HT-29 (cell line): ENCODE results near the gene TMPRSS13. TPM values are rescaled to one million over a fixed set of nuclear protein-coding genes. Genes with fewer than 3 reads are reported as not detected.
"Not testable (repeated sequence)": the region's sequence is repeated elsewhere in the genome, so short reads cannot be mapped to it uniquely, and the experiment has no call there.

Experiments
- DNase-seq: peaks from one replicate; pipeline ENCODE4 v3.0.0-alpha.2; 2015; ENCODE audit warnings: low spot score
- total RNA-seq: library from RNA; depleted of rRNA; stranded (reverse); fragments of >200 nt; shearing (Covaris generic); gene quantifications from 2 replicates; pipeline ENCODE4 v1.2.3, GENCODE V29; 2014; rRNA removed

TMPRSS13 gene
- 2.8 and 3.1 TPM in 2 replicates for total RNA-seq

DNA sequence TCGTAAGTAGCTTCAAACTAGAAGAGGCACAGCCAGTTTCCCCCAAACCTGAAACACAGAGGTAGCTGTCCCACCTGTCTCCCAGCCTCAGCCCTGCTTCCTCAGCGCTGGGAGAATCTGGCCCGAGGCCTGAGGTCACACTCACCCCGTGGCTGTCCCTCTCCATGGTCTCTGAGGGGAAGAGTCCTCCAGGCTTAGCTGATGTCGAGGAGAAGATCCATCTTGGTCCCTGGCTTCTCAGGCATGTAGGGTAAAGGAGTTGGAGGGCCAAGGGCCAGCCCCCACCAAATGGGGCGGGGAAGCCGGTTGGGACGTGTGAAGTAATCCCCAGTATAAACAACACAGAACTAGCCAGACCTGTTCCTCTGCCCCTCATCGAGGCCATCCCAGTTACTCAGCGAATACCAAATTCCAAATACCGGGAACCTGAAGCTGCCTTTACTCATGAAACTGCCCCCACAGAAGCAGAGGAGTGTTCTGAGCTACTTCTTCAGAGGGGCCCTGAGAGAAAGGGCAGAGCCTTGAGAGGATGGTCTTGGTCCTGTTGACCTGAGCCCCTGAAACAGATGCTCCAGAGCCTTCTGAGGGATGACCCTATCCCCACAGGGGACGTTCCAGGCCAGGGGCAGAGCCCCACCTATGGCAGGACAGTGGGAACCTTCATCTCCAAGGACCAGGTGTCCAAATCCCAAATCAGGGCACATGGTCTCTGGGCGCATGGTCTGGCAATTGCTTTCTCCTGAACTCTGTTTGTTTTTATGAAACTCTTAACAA, at the start of gene TMPRSS13:
TMPRSS13 (minus strand) TSS at position 261 of the 774 bp plus-strand sequence; CDS start at position 166, 95 bp downstream.
- DNase-seq, result peak; percentile 83

DNA sequence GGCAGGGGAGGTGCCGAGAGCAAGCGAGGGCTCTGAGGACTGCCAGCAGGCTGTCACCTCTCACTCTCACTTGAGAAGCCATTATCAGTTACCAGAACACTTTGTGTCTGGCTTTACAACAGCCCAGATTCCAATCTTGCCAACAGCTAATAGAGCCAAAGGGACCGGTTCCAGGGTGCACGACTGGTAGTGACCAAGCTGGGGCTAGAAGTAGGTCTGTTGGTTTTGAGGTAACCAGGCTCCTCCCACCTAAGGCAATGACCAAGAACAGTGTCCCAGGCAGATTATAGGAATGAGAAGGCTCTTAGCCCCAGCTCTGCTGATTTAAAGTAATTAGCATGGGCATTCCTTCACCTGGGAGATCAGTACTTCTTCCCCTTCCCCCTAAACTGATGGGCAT, 49.8 kb upstream of the TMPRSS13 start:
- no peak for DNase-seq

DNA sequence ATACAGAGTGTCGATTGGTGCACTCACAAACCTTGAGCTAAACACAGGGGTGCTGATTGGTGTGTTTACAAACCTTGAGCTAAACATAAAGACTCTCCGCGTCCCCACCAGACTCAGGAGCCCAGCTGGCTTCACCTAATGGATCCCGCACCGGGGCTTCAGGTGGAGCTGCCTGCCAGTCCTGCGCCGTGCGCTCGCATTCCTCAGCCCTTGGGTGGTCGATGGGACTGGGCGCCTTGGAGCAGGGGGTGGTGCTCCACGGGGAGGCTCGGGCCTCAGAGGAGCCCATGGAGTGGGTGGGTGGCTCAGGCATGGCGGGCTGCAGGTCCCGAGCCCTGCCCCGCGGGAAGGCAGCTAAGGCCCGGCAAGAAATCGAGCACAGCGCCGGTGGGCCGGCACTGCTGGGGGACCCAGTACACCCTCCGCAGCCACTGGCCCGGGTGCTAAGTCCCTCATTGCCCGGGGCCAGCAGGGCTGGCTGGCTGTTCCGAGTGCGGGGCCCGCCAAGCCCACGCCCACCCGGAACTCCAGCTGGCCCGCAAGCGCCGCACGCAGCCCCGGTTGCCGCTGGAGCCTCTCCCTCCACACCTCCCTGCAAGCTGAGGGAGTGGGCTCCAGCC, 49.2 kb upstream of the TMPRSS13 start:
- not testable (repeated sequence) for DNase-seq

DNA sequence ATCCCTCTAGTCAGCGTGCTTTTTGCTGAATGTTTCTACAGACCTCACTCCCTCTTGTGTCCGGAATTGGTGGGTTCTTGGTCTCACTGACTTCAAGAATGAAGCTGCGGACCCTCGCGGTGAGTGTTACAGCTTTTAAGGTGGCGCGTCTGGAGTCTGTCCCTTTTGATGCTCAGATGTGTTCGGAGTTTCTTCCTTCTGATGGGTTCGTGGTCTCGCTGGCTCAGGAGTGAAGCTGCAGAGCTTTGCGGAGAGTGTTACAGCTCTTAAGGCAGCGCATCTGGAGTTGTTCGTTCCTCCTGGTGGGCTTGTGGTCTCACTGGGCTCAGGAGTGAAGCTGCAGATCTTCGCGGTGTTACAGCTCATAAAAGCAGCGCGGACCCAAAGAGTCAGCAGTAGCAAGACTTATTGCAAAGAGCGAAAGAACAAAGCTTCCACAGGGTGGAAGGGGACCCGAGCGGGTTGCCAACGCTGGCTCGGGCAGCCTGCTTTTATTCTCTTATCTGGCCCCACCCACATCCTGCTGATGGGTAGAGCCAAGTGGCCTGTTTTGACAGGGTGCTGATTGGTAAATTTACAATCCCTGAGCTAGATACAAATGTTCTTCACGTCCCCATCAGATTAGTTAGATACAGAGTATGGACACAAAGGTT, 48.5 kb upstream of the TMPRSS13 start:
- DNase-seq, result not testable (repeated sequence)

DNA sequence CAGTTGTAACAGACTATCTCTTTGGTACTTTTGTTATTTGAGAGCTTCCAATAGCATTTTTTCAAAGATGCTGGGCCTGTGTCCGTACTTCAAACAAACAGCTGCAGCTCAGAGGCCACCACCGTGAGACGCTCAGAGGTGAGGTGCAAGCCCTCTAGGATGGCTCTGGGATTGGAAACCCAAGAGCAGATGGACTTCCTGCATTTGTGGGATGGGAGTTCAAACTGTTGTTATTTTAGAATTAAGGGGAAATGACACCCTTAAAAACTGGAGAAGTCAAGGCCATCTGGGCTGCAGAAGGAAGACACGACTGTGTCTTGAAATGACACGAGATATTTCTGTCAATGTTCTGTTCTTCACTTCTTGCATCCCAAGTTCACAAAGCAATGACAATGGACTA, 47.8 kb upstream of the TMPRSS13 start:
- DNase-seq, result no peak

DNA sequence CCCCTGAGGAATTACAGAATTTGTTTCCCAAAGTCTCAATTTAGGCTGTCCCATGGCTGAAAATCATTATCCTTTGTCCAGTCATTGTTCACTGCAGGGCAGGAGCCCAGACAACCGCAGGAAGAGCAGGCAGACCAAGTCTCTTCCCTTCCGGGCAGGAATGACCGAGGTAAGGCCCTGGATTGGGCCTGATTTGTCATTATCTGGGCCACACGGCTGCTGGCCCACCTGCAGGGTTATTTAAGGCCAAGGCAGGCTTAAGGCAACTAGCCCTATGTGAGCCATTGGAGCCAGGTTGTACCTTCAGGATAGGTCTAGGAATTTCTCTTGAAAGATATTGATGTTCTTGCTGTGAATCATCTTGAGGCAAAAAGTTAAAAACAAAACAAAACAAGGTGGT, 47.2 kb upstream of the TMPRSS13 start:
- DNase-seq, result no peak

DNA sequence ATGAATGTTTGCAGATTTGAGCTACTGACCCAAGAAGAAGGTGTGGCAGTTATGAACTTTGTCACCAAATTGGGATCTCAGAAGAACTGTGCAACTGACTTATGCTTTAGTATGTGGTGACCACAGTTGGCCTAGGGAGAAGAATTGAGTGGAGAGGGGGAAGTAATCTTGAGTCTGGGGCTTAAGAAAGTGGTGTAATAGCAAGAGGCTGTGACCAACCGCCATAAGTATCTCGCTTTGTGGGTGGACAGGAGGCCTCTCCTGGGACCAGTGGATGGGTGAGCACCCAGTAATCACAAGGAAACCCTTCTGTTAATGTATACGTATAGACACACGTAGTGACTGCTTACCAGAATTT, 44.3 kb upstream of the TMPRSS13 start:
- no peak for DNase-seq

DNA sequence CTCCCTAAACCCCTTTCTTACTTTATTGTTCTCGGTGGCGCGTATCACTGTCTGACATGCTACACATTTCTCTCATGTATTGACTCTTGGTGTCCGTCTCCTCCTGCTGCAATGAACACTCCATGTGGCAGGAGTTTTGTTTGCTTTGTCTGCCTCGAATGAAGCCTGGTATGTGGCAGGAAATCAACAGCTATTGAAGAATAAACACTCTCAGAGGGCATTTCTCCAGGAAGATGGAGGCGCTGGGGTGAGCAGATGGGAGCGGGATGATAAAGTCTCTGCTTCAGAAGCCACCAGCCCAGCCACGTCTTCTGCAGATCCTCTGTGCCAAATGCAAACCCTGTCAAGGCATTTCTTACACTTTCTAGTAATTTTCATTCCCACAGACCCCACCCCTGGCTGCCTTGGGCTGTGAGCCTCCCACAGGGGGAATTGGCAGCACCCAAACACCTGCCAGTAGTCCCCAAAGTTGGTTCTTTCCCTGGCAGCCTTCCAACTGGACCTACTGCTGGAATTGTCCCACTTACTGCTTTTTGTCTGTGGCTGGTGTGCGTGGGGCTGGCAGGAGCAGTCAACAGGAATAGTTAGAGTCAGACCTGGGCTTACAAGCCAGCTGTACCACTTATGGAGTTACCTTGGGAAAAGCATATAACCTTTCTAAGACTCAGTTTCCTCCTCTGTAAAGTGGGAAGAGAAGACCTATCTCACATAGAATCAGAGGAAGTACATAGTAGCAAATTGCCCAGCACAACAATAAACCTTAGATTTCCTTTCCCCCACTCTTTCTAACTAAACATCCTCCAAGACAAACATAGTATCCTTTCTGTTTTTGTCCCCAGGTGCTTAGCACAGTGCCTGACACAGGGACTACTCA, 43.7 kb upstream of the TMPRSS13 start:
- peak; percentile 25 for DNase-seq

DNA sequence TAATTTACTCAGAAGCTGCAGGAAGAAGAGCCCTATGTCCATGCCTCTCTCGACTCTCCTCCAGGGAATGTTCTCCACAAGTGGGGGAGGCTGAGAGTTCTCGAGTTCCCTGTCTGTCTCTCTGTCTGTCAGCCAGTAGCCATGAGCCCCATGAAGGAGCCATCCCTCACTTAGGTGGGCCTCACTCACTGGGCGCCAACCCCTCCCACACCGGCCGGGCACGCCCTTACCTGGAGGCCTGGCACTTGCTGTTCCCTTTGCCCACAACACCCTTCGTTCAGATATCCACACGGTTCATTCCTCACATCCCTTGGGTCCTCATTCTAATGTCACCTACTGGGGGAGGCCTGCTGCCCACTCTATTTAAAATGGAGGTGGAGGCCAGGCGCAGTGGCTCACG, 42.8 kb upstream of the TMPRSS13 start:
- DNase-seq, result no peak

DNA sequence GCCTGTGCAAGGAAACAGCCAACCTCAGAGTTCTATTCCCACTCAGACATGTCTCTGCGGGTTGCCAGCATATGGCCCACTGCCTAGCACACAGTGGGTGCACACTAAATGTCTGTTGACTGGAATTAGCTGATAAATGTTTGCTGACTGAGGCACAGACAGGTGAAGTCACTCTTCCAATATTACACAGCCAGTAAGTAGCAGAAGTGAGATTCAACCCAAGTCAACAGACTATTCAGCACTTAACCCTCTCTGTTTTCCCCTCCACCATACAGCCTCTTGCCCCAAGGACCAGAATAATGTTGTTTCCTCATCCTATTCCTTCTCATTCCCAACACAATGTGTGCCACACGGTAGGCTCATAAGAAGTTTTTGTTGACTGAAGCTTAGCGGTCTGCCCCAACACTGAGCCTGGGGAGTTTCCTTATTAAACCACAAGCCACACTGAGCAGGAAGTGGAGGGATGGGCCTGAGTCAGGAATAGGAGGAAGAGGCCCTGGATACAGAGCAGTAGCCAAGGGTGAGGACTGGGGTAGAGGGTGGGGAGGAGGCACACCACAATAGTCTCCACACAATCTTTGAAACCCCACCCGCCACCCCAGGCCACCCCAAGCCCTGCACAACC, 41.3 kb upstream of the TMPRSS13 start:
- DNase-seq, result peak; percentile 67

DNA sequence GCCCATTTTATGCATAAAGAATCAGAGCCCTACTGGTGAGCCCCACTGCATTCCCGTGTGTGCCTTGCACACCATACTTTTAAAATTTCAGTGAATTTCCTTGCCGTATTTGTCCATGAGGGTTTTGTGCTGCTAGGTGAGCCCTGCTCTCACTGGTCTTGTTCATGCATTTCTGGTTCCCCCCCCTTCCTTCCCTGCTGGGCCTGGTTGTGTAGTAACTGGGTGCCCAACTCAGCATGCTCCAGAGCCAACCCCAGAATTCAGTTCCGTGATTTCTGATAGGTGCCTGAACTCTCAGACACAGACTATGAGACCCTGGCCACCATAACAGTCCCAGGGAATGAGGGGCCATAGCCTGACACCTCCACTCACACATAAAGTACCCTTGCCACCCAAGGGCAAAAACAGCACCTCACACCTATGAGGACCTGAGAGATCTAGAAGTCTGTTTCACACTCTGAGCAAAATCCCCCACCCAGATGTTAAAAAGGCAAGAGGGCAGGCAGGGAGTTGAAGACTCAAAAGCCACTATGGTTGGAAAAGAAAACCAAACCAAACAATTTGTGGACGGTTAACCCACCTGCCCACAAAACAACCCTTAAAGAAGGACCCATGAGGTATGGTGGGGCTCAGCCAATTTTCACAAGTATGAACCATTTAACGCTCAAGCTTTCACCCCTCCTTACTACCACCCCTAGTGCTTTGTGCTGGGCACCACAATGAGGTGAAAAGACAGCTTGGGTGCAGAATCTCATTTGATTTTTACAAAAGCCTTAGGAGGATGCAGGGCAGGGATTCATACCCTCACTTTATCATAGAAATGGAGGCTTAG, 40.2 kb upstream of the TMPRSS13 start:
- DNase-seq, result no peak

DNA sequence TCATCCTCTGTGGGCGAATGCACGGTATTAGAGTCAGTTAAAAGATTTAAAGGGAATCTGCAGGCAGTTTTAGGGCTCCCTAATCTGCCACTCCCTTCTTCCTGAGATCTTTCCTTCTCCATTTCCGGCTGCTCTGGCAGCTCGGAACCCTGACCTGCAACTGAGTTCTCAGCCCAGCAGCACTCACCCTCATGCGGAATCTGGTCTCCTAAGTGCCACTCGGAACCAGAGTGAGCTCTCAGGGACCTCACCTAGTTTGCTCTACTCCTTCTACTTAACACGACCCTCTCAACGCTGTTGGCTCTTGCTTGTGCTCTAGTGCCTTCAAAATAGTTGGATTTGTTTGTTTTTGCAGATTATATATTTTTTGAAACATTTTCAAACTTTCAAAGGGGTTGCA, 37.7 kb upstream of the TMPRSS13 start:
- DNase-seq, result no peak

DNA sequence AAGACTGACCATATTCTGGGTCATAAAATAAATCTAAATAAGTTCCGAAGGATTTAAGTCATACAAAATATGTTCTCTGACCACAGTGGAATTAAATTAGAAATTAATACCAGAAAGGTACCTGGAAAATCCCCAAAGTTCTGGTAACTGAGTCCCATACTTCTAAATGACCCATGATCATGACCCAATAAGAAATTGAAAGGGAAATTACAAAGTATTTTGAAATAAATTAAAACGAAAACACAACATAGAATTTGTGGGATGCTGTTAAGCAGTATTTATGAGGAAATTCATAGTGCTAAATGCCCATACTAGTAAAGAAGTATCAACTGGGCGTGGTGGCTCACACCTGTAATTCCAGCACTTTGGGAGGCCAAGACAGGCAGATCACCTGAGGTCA, 33.6 kb upstream of the TMPRSS13 start:
- DNase-seq, result no peak

DNA sequence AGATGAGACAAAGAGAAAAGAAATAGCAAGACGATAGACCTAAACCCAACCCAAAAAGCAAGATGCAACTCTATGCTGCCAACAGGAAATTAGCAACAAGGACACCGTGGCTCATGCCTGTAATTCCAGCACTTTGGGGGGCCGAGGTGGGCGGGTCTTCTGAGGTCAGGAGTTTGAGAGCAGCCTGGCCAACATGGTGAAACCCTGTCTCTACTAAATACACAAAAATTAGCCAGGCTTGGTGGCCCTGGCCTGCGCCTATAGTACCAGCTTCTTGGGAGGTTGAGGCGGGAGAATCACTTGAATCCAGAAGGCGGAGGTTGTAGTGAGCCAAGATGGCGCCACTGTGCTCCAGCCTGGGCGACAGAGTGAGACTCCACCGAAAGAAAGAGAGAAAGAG, 32.7 kb upstream of the TMPRSS13 start:
- no peak for DNase-seq

DNA sequence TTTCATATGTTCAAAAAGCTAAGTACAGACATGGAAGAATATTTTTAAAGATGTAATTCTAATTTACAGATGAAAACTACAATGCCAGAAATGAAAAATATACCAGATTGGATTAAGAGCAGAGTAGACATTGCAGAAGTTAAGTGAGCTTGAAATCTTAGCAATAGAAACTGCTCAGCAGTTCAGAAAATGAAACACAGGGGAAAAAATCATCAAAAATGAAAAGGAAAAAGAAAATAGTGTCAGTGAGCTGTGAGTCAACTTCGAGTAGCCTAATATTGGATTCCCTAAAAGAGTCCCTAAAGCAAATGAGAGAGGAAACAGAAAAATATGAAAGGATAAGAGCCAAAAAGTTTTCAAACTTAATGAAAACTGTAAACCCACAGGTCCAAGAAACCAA, 31.2 kb upstream of the TMPRSS13 start:
- no peak for DNase-seq

DNA sequence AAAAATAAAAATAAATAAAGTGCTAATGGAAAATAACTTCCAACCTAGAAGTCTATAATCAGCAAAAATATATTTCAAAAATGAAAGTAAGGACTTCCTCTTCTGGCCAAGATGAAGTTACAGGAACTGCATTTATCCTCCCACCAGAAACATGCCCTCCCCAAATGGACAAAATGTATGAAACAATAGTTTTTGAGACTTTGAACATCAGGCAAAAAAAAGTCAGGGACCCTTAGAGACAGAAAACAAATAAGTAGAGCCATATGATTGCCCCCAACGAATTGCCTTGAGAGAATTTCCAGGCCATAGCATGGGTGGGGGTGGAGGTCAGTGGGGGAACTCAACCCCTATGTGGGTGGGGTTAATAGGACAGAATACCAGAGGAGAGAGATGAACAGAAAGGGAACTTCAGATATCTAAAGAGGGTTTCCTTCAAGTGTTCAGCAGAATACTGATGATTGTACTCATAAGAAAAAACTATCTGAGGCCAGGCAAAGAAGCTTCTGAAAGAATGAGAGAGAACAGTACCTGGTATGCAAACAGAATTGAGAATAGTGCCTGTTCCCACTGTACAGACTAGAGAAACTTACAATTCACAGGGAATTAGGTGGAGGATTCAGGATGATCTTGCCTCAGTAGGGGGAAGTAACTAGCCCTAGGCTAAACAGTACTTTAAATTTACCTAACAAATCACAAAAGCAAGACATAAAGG, 30.4 kb upstream of the TMPRSS13 start:
- DNase-seq, result no peak

DNA sequence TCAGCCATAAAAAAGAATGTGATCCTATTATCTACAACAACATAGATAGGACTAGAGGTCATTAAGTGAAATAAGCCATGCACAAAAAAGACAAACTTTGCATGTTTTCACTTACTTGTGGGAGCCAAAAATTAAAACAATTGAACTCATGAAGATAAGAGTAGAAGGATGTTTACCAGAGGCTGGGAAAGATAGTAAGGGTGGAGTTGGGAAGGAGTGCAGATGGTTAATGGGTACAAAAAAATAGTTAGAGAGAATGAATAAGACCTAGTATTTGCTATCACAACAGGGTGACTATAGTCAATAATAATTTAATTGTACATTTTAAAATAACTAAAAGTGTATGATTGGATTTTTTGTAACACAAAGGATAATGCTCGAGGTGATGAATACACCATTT, 29.7 kb upstream of the TMPRSS13 start:
- no peak for DNase-seq

DNA sequence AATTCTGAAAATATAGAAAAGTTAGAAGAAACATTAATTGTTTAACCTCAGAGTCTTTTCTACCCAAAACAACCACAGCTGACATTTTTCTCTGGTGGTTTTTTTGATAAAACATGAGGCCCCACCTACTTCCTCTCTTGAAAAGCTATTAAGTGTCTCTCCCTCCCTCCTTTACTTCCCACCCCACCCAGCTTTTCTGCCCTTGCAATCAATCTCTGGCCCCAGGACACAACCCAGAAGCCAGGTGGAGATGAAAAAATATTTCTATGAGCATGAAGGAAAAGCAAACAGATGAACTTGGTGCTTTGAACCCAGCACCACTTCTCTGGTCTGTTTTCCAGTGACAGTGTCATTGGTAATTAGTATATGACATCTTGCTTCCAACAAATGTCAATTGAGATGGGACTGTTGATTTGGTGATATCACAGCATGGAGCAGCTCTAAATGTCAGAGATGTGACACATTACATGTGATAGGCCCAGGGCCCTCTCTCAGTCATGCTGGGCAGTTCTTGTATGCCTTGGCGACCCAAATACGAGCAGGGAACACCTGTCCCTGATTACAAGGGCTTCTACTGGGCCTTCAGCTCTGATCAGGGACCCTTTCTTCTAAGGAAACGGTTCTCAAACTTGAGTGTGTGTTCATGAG, 23.9 kb upstream of the TMPRSS13 start:
- no peak for DNase-seq
